GM12891 (cell line): Measurements from ENCODE around the gene SLAMF9. TPM values are rescaled to one million over a fixed set of nuclear protein-coding genes. Genes with fewer than 3 reads are reported as not detected.

Experiments
- DNase-seq: peaks from one replicate; pipeline ENCODE4 v3.0.0; 2011; ENCODE audit warnings: low spot score; ENCODE audit not compliant: insufficient read length
- FAIRE-seq: peaks from 2 replicates; lab custom pipeline; 2011; peaks lifted over from hg19 to GRCh38; lab: Jason Lieb, UNC
- PAX5 ChIP-seq: IDR thresholded peaks from 2 replicates; pipeline ENCODE4 v1.6.1; 2011; ENCODE audit warnings: low read length, moderate library complexity, mild to moderate bottlenecking; ENCODE audit not compliant: insufficient read depth, severe bottlenecking
- POLR2A ChIP-seq: IDR thresholded peaks from 2 replicates; pipeline ENCODE4 v1.6.1; 2011; ENCODE audit warnings: low read depth, low read length, control low read depth
- POLR2AphosphoS5 ChIP-seq: IDR thresholded peaks from 2 replicates; pipeline ENCODE4 v1.6.1; 2011; ENCODE audit warnings: low read depth, low read length, control low read depth
- POU2F2 ChIP-seq: IDR thresholded peaks from 2 replicates; pipeline ENCODE4 v1.6.1; 2011; ENCODE audit warnings: low read depth, mild to moderate bottlenecking, control low read depth, low read length, moderate library complexity
- SPI1 ChIP-seq: IDR thresholded peaks from 2 replicates; pipeline ENCODE4 v1.6.1; 2011; ENCODE audit warnings: low read depth, low read length, control low read depth
- TAF1 ChIP-seq: IDR thresholded peaks from 2 replicates; pipeline ENCODE4 v1.6.1; 2011; ENCODE audit warnings: low read depth, low read length, control low read depth
- polyA plus RNA-seq: library from polyadenylated mRNA; unstranded; fragments of >200 nt; gene quantifications from one replicate; pipeline ENCODE4 v1.2.1, GENCODE V29; 2012; ENCODE audit warnings: low read depth, missing spikeins, inconsistent platforms; ENCODE audit not compliant: missing spikeins

The SLAMF9 gene
- not detected for polyA plus RNA-seq

GRCh38 chr1:159953536-159954515 is at the start of gene SLAMF9:
Gene SLAMF9 (minus strand): TSS chr1:159954237. CDS start chr1:159954137, 100 bp downstream.
- no peak for TF ChIP-seq POU2F2
- no peak for TF ChIP-seq POLR2AphosphoS5
- no peak for TF ChIP-seq SPI1
- TF ChIP-seq POLR2A: no peak
- TF ChIP-seq PAX5: no peak
- no peak for TF ChIP-seq TAF1
- FAIRE-seq (no peak), DNase-seq (no peak)

DNA sequence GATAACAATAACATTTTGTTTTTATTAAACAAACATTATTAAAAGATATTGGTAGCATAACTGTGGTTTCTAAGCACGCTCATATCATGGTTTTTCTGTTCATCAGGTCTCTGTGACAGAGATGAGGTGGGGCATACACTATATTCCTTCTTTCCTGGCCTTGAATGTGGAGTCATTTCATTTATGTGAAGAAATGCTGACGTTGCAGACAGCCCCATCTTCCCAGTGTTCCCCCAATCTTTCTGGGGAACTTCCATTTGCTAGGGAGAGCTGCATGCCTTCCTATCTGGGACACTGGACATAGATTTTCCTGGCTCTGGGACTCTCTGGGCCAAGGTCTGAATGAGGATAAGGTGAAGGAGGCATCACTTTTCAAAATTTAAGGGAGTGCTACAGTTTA is 47.4 kb upstream of the SLAMF9 start:
- FAIRE-seq: no peak
- DNase-seq: no peak
- TF ChIP-seq POLR2AphosphoS5: no peak
- no peak for TF ChIP-seq POLR2A
- TF ChIP-seq PAX5: no peak

DNA sequence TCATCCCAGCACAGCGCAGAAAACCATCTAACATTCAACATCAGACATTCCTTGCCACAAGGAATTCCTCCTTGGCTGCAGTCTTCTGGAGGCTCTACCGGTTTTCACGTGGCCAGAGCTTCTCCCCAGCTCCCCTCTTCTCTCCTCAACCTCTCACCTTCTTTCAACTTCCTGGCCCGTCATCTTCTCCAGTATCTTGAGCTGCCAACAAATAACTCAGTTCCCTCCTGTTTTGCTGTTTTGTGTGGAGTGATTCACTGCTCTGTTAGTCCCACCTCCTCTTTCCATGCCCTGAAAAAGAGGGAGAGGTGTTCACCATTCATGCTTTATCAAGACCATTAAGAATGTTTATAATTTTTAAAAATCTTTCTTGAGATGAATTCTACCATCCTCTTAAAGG is 45.2 kb upstream of the SLAMF9 start:
- DNase-seq (no peak), FAIRE-seq (no peak)
- TF ChIP-seq PAX5 (no peak), SPI1 (no peak), POLR2AphosphoS5 (no peak), POU2F2 (no peak)

DNA sequence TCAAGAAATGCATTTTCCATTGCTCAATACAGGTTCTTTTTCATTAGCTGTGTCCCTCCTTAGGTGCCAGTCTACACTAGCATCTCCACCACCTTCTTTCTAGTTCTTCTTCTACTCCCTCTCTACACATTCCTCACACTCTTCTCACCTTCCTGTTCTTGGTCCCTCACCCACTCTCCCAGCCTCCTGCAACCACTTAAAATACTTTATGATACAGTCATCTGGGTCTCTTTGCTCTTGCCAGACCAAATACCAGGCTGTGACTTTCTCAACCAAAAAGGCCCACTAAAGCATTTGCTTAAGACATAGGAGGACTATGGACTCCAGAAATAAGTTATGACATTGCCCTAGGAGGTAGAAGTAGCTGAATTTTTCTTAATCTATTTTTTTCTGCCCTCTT is 42.6 kb upstream of the SLAMF9 start:
- no peak for TF ChIP-seq POLR2A
- TF ChIP-seq SPI1: no peak
- TF ChIP-seq TAF1: no peak
- TF ChIP-seq PAX5: no peak
- no peak for TF ChIP-seq POLR2AphosphoS5
- TF ChIP-seq POU2F2: no peak
- DNase-seq (no peak), FAIRE-seq (no peak)

DNA sequence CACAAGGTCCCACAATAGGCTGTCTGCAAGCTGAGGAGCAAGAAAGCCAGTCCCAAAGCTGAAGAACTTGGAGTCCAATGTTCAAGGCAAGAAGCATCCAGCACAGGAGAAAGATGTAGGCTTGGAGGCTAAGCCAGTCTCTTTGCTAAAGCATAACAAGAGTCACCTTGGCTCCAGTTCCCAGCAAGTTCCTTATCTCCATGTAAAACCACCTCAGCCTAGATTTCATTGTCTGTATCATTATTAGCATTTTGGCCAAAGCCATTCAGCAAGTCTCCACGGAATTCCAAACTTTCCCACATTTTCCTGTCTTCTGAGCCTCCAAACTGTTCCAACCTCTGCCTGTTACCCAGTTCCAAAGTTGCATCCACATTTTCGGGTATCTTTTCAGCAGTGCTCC is 40.9 kb upstream of the SLAMF9 start:
- FAIRE-seq (no peak), DNase-seq (no peak)
- TF ChIP-seq TAF1 (no peak), POLR2A (no peak), POU2F2 (no peak), POLR2AphosphoS5 (no peak), SPI1 (no peak), PAX5 (no peak)

GRCh38 chr1:159993911-159994310 is 39.9 kb upstream of the SLAMF9 start:
- TF ChIP-seq TAF1 (no peak), POLR2AphosphoS5 (no peak), SPI1 (no peak), POLR2A (no peak), POU2F2 (no peak)
- FAIRE-seq (no peak), DNase-seq (no peak)

DNA sequence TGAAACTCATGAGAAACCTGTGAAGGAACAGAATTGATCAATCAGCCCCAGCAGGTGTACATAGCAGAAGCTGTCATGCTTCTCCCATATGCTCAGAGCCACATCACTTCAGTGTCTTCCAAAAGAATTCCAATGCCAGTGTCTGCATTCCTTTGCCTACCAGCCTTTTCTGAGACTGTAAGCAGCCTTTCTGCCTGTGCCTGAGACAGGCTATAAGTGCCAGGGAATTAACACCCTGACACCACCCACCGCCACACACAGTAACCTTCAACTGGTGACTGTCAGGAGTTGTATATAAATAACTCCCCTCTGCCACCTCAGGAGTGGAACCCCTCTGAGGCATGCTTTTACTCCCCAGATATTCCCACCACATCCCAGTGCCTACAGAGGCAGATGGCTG is 38.1 kb upstream of the SLAMF9 start:
- TF ChIP-seq POU2F2 (no peak), TAF1 (no peak), POLR2AphosphoS5 (no peak), SPI1 (no peak), PAX5 (no peak), POLR2A (no peak)
- FAIRE-seq (no peak), DNase-seq (no peak)

DNA sequence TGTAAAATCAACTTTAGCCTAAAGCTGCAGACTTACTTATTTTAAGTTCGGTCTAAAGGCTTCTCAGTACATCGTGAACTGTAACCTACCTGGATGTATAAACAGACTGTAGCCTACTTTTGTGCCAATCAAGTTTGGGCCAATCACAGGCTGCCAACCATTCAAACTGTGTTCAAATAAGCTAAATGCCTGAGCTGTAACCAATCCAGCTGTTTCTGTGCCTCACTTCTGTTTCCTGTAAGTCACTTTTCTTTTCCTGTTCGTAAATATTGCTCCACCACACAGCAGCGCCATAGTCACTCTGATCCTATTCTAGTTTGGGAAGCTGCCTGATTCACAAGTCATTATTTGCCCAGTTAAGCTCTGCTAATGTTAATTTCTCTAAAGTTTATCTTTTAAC is 37.5 kb upstream of the SLAMF9 start:
- FAIRE-seq (no peak), DNase-seq (no peak)
- no peak for TF ChIP-seq SPI1
- TF ChIP-seq POU2F2: no peak
- TF ChIP-seq POLR2A: no peak
- no peak for TF ChIP-seq TAF1
- no peak for TF ChIP-seq PAX5
- TF ChIP-seq POLR2AphosphoS5: no peak

- FAIRE-seq: no peak
- DNase-seq: no peak
These were observed 36.0 kb upstream of the SLAMF9 start for GRCh38 chr1:159990005-159990404.

More at GRCh38 chr1:159990005-159990404, 36.0 kb upstream of the SLAMF9 start:
- TF ChIP-seq POLR2A (no peak), TAF1 (no peak), POLR2AphosphoS5 (no peak), POU2F2 (no peak), PAX5 (no peak), SPI1 (no peak)
